Neutrophil (primary cell): ENCODE results near the gene LIN52.

Source experiments
- H3K27ac ChIP-seq: fragments of 200-600 bp; sonication (generic); 2 replicates; pipeline ENCODE4 v1.5.1; 2016; ENCODE audit warnings: mild to moderate bottlenecking, moderate library complexity
- H3K27me3 ChIP-seq: fragments of 200-600 bp; sonication (generic); 2 replicates; pipeline ENCODE4 v1.6.0; 2016; ENCODE audit warnings: mild to moderate bottlenecking
- H3K36me3 ChIP-seq: fragments of 200-600 bp; sonication (generic); 2 replicates; pipeline ENCODE4 v1.5.1; 2017
- H3K4me1 ChIP-seq, 2 experiments: fragments of 200-600 bp in 1 of 2; sonication (generic) in 1 of 2; 1 replicate in 1 of 2; 2 replicates in 1 of 2; pipeline versions ENCODE4 v1.5.1 to v1.6.1; 2013 to 2016; ENCODE audit warnings: low read depth in 1 of 2, low read length in 1 of 2, mild to moderate bottlenecking in 1 of 2, moderate library complexity in 1 of 2; ENCODE audit not compliant: control insufficient read depth in 1 of 2, insufficient read depth in 1 of 2
- H3K4me3 ChIP-seq, 2 experiments: fragments of 200-600 bp in 1 of 2; sonication (generic) in 1 of 2; 1 replicate in 1 of 2; 2 replicates in 1 of 2; pipeline ENCODE4 v1.5.1; 2013 to 2016; ENCODE audit warnings: low read depth in 1 of 2, low read length in 1 of 2, mild to moderate bottlenecking in 1 of 2, moderate library complexity in 1 of 2
- H3K9me3 ChIP-seq: fragments of 200-600 bp; sonication (generic); 2 replicates; pipeline ENCODE4 v1.5.1; 2016
- TF ChIP-seq, protein P1 (sequence below): fragments of 200-600 bp; sonication (generic); IDR thresholded peaks from 2 replicates; pipeline ENCODE4 v1.5.1; 2016; ENCODE audit warnings: antibody characterized with exemption

The LIN52 gene

GRCh38 chr14:74048281-74048680, 36.5 kb upstream of the LIN52 start:
- Histone ChIP-seq H3K27ac (no peak overlapping the region), H3K27me3 (no peaks in the 10 kb centered on the region)
- TF ChIP-seq, protein P1, sequence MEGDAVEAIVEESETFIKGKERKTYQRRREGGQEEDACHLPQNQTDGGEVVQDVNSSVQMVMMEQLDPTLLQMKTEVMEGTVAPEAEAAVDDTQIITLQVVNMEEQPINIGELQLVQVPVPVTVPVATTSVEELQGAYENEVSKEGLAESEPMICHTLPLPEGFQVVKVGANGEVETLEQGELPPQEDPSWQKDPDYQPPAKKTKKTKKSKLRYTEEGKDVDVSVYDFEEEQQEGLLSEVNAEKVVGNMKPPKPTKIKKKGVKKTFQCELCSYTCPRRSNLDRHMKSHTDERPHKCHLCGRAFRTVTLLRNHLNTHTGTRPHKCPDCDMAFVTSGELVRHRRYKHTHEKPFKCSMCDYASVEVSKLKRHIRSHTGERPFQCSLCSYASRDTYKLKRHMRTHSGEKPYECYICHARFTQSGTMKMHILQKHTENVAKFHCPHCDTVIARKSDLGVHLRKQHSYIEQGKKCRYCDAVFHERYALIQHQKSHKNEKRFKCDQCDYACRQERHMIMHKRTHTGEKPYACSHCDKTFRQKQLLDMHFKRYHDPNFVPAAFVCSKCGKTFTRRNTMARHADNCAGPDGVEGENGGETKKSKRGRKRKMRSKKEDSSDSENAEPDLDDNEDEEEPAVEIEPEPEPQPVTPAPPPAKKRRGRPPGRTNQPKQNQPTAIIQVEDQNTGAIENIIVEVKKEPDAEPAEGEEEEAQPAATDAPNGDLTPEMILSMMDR: no peak

DNA sequence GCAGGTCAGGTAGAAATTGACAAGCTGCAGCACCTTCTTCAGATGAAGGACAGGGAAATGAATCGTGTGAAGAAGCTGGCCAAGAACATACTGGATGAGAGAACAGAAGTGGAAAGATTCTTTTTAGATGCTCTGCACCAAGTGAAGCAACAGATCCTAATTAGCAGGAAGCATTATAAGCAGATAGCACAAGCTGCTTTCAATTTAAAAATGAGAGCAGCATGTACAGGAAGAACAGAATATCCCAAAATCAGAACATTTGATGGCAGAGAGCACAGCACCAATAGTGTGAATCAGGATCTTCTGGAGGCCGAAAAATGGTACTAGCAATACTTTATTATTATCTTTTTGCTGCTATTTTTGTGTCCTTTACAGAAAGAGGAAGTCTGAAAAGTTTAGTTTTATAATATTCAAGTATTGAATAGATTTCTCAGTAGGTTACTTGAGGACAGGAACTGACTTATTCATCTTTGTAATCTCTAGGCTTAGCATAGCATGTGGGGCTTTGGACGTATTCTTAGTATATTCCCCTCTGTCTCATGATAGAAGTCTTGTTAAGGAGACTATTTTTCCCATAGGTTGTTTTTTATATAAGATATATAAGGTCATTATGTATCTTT, 34.8 kb upstream of the LIN52 start:
- H3K27me3 ChIP-seq: no peaks in the 10 kb centered on the region
- H3K27ac ChIP-seq: no peak overlapping the region
- H3K36me3 ChIP-seq: no peaks in the 10 kb centered on the region
- TF ChIP-seq, protein P1: no peak
- no peak overlapping the region for H3K4me3 ChIP-seq
- H3K4me1 ChIP-seq: no peaks in the 10 kb centered on the region
- H3K9me3 ChIP-seq: no peaks in the 10 kb centered on the region

More at GRCh38 chr14:74048281-74048680, 36.5 kb upstream of the LIN52 start:
- no peak overlapping the region for H3K4me3 ChIP-seq
- H3K9me3 ChIP-seq: no peaks in the 10 kb centered on the region
- no peaks in the 10 kb centered on the region for H3K36me3 ChIP-seq
- no peaks in the 10 kb centered on the region for H3K4me1 ChIP-seq

GRCh38 chr14:74062809-74063150, 22.0 kb upstream of the LIN52 start:
- H3K4me3 ChIP-seq: no peak overlapping the region
- H3K9me3 ChIP-seq: no peaks in the 10 kb centered on the region
- H3K27me3 ChIP-seq: no peaks in the 10 kb centered on the region
- H3K4me1 ChIP-seq: no peaks in the 10 kb centered on the region
- H3K27ac ChIP-seq: no peak overlapping the region
- TF ChIP-seq, protein P1: no peak
- peaks cover 64% of the 10 kb centered on the region for H3K36me3 ChIP-seq

- TF ChIP-seq, protein P1: no peak
- no peaks in the 10 kb centered on the region for H3K4me1 ChIP-seq
- peaks cover 65% of the 10 kb centered on the region for H3K36me3 ChIP-seq
- no peaks in the 10 kb centered on the region for H3K9me3 ChIP-seq
- H3K4me3 ChIP-seq: no peak overlapping the region
- no peak overlapping the region for H3K27ac ChIP-seq
- H3K27me3 ChIP-seq: no peaks in the 10 kb centered on the region
Observed at GRCh38 chr14:74064426-74064825, 20.3 kb upstream of the LIN52 start.

- no peak overlapping the region for H3K27ac ChIP-seq
- peaks cover 64% of the 10 kb centered on the region for H3K36me3 ChIP-seq
- no peaks in the 10 kb centered on the region for H3K4me1 ChIP-seq
- no peaks in the 10 kb centered on the region for H3K9me3 ChIP-seq
- TF ChIP-seq, protein P1: no peak
- H3K27me3 ChIP-seq: no peaks in the 10 kb centered on the region
- H3K4me3 ChIP-seq: no peak overlapping the region
Observed at GRCh38 chr14:74064883-74065282, 19.9 kb upstream of the LIN52 start.
